SK-N-SH (cell line): Measurements from ENCODE around the gene GIT2. TPM values are rescaled to one million over a fixed set of nuclear protein-coding genes. Genes with fewer than 3 reads are reported as not detected.

Experiments
- CTCF ChIA-PET: fragments of 300-600, 350-600 bp; formaldehyde crosslinking; extraction: SDS; loops from one replicate; lab custom pipeline; 2021; lab: Yijun Ruan, JAX
- POLR2A ChIA-PET: fragments of 350-600 bp; sonication (Branson Sonifier 250); formaldehyde crosslinking; extraction: SDS; loops from one replicate; lab custom pipeline; 2020; ENCODE audit warnings: antibody characterized with exemption, inconsistent platforms; lab: Yijun Ruan, JAX
- DNase-seq: peaks from one replicate; pipeline ENCODE4 v3.0.0; 2012
- H2AFZ ChIP-seq: fragments of 200-600 bp; sonication (generic); 2 replicates; pipeline ENCODE4 v1.8.1; 2016; ENCODE audit warnings: antibody characterized with exemption, mild to moderate bottlenecking, low read depth
- H3F3A ChIP-seq: fragments of 200-600 bp; sonication (generic); replicated peaks from 2 replicates; pipeline ENCODE3; 2016; ENCODE audit warnings: antibody characterized with exemption, mild to moderate bottlenecking; ENCODE audit not compliant: insufficient read depth
- H3K27ac ChIP-seq, 2 experiments: fragments of 200-500 bp in 1 of 2; fragments of 200-600 bp in 1 of 2; sonication (Bioruptor generic) in 1 of 2; sonication (generic), shearing (Covaris generic) in 1 of 2; 2 replicates each; pipeline versions ENCODE4 v1.5.1 to v1.6.1; 2014 to 2016; ENCODE audit warnings: low read depth in 2 of 2, inconsistent platforms in 1 of 2, low read length in 1 of 2, mild to moderate bottlenecking in 1 of 2, mixed read lengths in 1 of 2
- H3K27me3 ChIP-seq: fragments of 200-600 bp; sonication (generic), shearing (Covaris generic); 2 replicates; pipeline ENCODE4 v1.6.1; 2016; ENCODE audit warnings: mixed run types; ENCODE audit not compliant: insufficient read depth
- H3K36me3 ChIP-seq, 2 experiments: fragments of 200-500 bp in 1 of 2; fragments of 200-600 bp in 1 of 2; sonication (Bioruptor generic) in 1 of 2; sonication (generic) in 1 of 2; replicated peaks in 1 of 2; 2 replicates each; pipeline versions ENCODE3 to v1.5.1; 2014 to 2016; ENCODE audit warnings: low read length in 1 of 2, mild to moderate bottlenecking in 1 of 2; ENCODE audit not compliant: insufficient read depth in 2 of 2, control insufficient read depth in 1 of 2
- H3K4me1 ChIP-seq, 2 experiments: fragments of 200-500 bp in 1 of 2; fragments of 200-600 bp in 1 of 2; sonication (Bioruptor generic) in 1 of 2; sonication (generic), shearing (Covaris generic) in 1 of 2; 2 replicates each; pipeline versions ENCODE4 v1.5.1 to v1.6.1; 2014 to 2016; ENCODE audit warnings: low read depth in 1 of 2, low read length in 1 of 2, mixed run types in 1 of 2; ENCODE audit not compliant: insufficient read depth in 2 of 2, control insufficient read depth in 1 of 2
- H3K4me2 ChIP-seq: fragments of 200-600 bp; sonication (generic), shearing (Covaris generic); 2 replicates; pipeline ENCODE4 v1.6.1; 2017; ENCODE audit warnings: mixed run types
- H3K4me3 ChIP-seq, 2 experiments: fragments of 200-500 bp in 1 of 2; fragments of 200-600 bp in 1 of 2; sonication (Bioruptor generic) in 1 of 2; sonication (generic), shearing (Covaris generic) in 1 of 2; 2 replicates each; pipeline versions ENCODE4 v1.5.1 to v1.8.1; 2014 to 2016; ENCODE audit warnings: low read depth in 2 of 2, inconsistent platforms in 1 of 2, low read length in 1 of 2, mild to moderate bottlenecking in 1 of 2, mixed read lengths in 1 of 2, moderate library complexity in 1 of 2
- H3K79me2 ChIP-seq: fragments of 200-600 bp; sonication (generic); 2 replicates; pipeline ENCODE4 v1.8.1; 2017; ENCODE audit warnings: mild to moderate bottlenecking; ENCODE audit not compliant: insufficient read depth
- H3K9ac ChIP-seq: fragments of 200-600 bp; sonication (generic); 2 replicates; pipeline ENCODE4 v1.6.1; 2017; ENCODE audit warnings: mixed run types
- H3K9me2 ChIP-seq: fragments of 200-600 bp; sonication (generic); 2 replicates; pipeline ENCODE4 v1.6.1; 2017; ENCODE audit warnings: mixed run types
- H3K9me3 ChIP-seq: fragments of 200-600 bp; sonication (generic); 2 replicates; pipeline ENCODE4 v1.6.1; 2017; ENCODE audit warnings: mixed run types, mild to moderate bottlenecking, moderate library complexity
- H4K20me1 ChIP-seq: fragments of 200-600 bp; sonication (generic); 2 replicates; pipeline ENCODE4 v1.6.1; 2017; ENCODE audit warnings: mild to moderate bottlenecking, mixed run types; ENCODE audit not compliant: insufficient read depth
- CHD2 ChIP-seq: fragments of 150-350 bp; IDR thresholded peaks from 2 replicates; pipeline ENCODE4 v1.6.1; 2018; ENCODE audit warnings: low read length; ENCODE audit not compliant: partially characterized antibody
- ELF1 ChIP-seq: IDR thresholded peaks from 2 replicates; pipeline ENCODE4 v1.4.0; 2012
- EP300 ChIP-seq, 2 experiments: IDR thresholded peaks; 2 replicates each; pipeline versions ENCODE4 v1.4.0 to v1.6.1; 2012; ENCODE audit warnings: borderline replicate concordance in 1 of 2, low read depth in 1 of 2, low read length in 1 of 2
- EZH2phosphoT487 ChIP-seq: fragments of 200-600 bp; sonication (generic); IDR thresholded peaks from 2 replicates; pipeline ENCODE4 v1.6.1; 2017; ENCODE audit warnings: low read depth, mixed run types, mild to moderate bottlenecking, antibody characterized with exemption, moderate library complexity, borderline replicate concordance
- FOSL2 ChIP-seq: IDR thresholded peaks from 2 replicates; pipeline ENCODE4 v1.4.0; 2012; ENCODE audit warnings: low read depth, mild to moderate bottlenecking, moderate library complexity, borderline replicate concordance
- FOXJ3 ChIP-seq: sonication (generic); formaldehyde crosslinking; IDR thresholded peaks from 2 replicates; pipeline ENCODE4 v1.5.1; 2020; ENCODE audit warnings: mild to moderate bottlenecking, missing genetic modification reagents
- FOXM1 ChIP-seq: IDR thresholded peaks from 2 replicates; pipeline ENCODE4 v1.4.0; 2012; ENCODE audit warnings: low read depth, mild to moderate bottlenecking
- GATA2 ChIP-seq: sonication (generic); formaldehyde crosslinking; IDR thresholded peaks from 2 replicates; pipeline ENCODE4 v1.5.0; 2020; ENCODE audit warnings: mild to moderate bottlenecking, missing genetic modification reagents
- MEF2A ChIP-seq: IDR thresholded peaks from 2 replicates; pipeline ENCODE4 v1.4.0; 2012; ENCODE audit warnings: low read depth, borderline replicate concordance
- MXI1 ChIP-seq: IDR thresholded peaks from 2 replicates; pipeline ENCODE4 v1.6.1; 2012; ENCODE audit warnings: mild to moderate bottlenecking, low read depth, low read length, improper control_type of control experiment
- NFIC ChIP-seq: IDR thresholded peaks from 2 replicates; pipeline ENCODE4 v1.4.0; 2012; ENCODE audit warnings: borderline replicate concordance
- NRF1 ChIP-seq: IDR thresholded peaks from 2 replicates; pipeline ENCODE4 v1.6.1; 2012; ENCODE audit warnings: low read depth, mild to moderate bottlenecking, low read length
- POLR2AphosphoS5 ChIP-seq: IDR thresholded peaks from 2 replicates; pipeline ENCODE4 v1.6.1; 2012; ENCODE audit warnings: low read depth, low read length
- RAD21 ChIP-seq: IDR thresholded peaks from 2 replicates; pipeline ENCODE4 v1.6.1; 2012; ENCODE audit warnings: mild to moderate bottlenecking, low read length
- RFX5 ChIP-seq: IDR thresholded peaks from 2 replicates; pipeline ENCODE4 v1.6.1; 2012; ENCODE audit warnings: mild to moderate bottlenecking, improper control_type of control experiment, low read length
- RXRA ChIP-seq: IDR thresholded peaks from 2 replicates; pipeline ENCODE4 v1.4.0; 2012; ENCODE audit warnings: low read depth, mild to moderate bottlenecking, borderline replicate concordance
- SIN3A ChIP-seq: IDR thresholded peaks from 2 replicates; pipeline ENCODE4 v1.6.1; 2012; ENCODE audit warnings: low read depth, mild to moderate bottlenecking, low read length, moderate library complexity, borderline replicate concordance
- SMC3 ChIP-seq: IDR thresholded peaks from 2 replicates; pipeline ENCODE4 v1.6.1; 2012; ENCODE audit warnings: low read depth, low read length, improper control_type of control experiment
- TAF1 ChIP-seq: IDR thresholded peaks from 2 replicates; pipeline ENCODE4 v1.6.1; 2012; ENCODE audit warnings: low read depth, mild to moderate bottlenecking, low read length, moderate library complexity, borderline replicate concordance
- TCF12 ChIP-seq: IDR thresholded peaks from 2 replicates; pipeline ENCODE4 v1.4.0; 2012
- TEAD4 ChIP-seq: IDR thresholded peaks from 2 replicates; pipeline ENCODE4 v1.4.0; 2012; ENCODE audit warnings: mild to moderate bottlenecking, borderline replicate concordance; ENCODE audit not compliant: insufficient read depth
- YY1 ChIP-seq: IDR thresholded peaks from 2 replicates; pipeline ENCODE4 v1.4.0; 2012; ENCODE audit warnings: low read depth, mild to moderate bottlenecking
- WGBS: methylation state at CpG from one replicate; pipeline ENCODE4 v1.1.6; 2017; ENCODE audit warnings: low lambda C conversion rate; 5-methylcytosine and 5-hydroxymethylcytosine counted together
- polyA plus RNA-seq, 3 experiments: library from polyadenylated mRNA; depleted of rRNA; stranded (reverse); fragments of >200 nt; gene quantifications; 2 replicates each; pipeline ENCODE4 v1.2.3, GENCODE V29; 2012
- TF ChIP-seq, protein P1 (sequence below): fragments of 150-350 bp; IDR thresholded peaks from 2 replicates; pipeline ENCODE4 v1.6.1; 2016; ENCODE audit warnings: mild to moderate bottlenecking, low read depth, low read length
- TF ChIP-seq, protein P2 (sequence below): IDR thresholded peaks from 2 replicates; pipeline ENCODE4 v1.4.0; 2012; ENCODE audit warnings: low read depth, borderline replicate concordance
- TF ChIP-seq, protein P3 (sequence below): fragments of 150-350 bp; IDR thresholded peaks from 2 replicates; pipeline ENCODE4 v1.6.1; 2017; ENCODE audit warnings: antibody characterized with exemption, low read length, low read depth, borderline replicate concordance
- TF ChIP-seq, protein P4 (sequence below): IDR thresholded peaks from 2 replicates; pipeline ENCODE4 v1.6.1; 2012; ENCODE audit warnings: mild to moderate bottlenecking, low read depth, low read length, moderate library complexity
- TF ChIP-seq, protein P5 (sequence below): fragments of 200-600 bp; sonication (generic); IDR thresholded peaks from 2 replicates; pipeline ENCODE4 v1.6.1; 2017; ENCODE audit warnings: antibody characterized with exemption, mild to moderate bottlenecking, moderate library complexity

GIT2 gene
- polyA plus RNA-seq, 1 of the 3 experiments (the other 2 are of a cell fraction) = 21.2 TPM

DNA sequence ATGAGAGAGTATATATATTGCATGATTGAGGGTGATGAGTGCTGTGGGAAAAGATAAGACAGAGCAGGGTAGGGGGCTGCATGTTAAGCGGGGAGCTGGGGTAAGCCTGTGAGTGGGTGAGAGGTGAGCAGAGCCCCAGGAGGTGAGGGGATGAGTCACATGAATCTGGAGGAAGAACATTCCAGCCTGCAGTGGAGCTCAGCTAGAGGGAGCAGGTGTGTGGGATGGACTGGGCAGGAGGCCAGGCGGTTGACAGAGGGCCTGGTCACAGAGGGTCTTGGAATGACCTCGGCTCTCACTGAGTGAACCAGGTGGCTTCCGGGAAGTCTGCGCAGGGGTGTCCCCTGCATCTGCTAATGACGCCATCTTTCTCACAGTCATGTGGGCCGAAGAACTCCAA lies 44.4 kb downstream of the GIT2 start:
- no peak for DNase-seq
- H3K27me3 ChIP-seq = no peaks in the 10 kb centered on the region
- CTCF ChIA-PET = no interaction called here
- H3K4me3 ChIP-seq = 0 out of 4 replicates have a peak overlapping the region, but pooled peaks of 1 of the 2 experiments have one; percentile 20
- H3K9me3 ChIP-seq = no peaks in the 10 kb centered on the region
- peaks cover 10 to 54% of the 10 kb centered on the region in 2 experiments for H3K4me1 ChIP-seq
- peaks cover 3% of the 10 kb centered on the region; the same call in 1 of the 2 replicates for H4K20me1 ChIP-seq
- peak overlapping the region; percentile 60 for H3K4me2 ChIP-seq
- no peak overlapping the region for H2AFZ ChIP-seq
- 60% methylated on average over 7 of the region's 7 CpGs for WGBS
- POLR2A ChIA-PET = no interaction called here
- no peaks in the 10 kb centered on the region for H3K79me2 ChIP-seq
- peaks cover 52% of the 10 kb centered on the region for H3F3A ChIP-seq
- peaks cover 36 to 57% of the 10 kb centered on the region in 2 experiments for H3K36me3 ChIP-seq
- H3K27ac ChIP-seq = peak overlapping the region; percentile 76 to 92
- peak overlapping the region; percentile 53 for H3K9ac ChIP-seq
- no peaks in the 10 kb centered on the region for H3K9me2 ChIP-seq
- TF ChIP-seq CHD2 = no peak
- TF ChIP-seq MEF2A = peak; percentile 59; the same call in 1 of the 2 replicates
- TF ChIP-seq FOXJ3 (CRISPR knock-in tag) = no peak
- TF ChIP-seq, protein P1, sequence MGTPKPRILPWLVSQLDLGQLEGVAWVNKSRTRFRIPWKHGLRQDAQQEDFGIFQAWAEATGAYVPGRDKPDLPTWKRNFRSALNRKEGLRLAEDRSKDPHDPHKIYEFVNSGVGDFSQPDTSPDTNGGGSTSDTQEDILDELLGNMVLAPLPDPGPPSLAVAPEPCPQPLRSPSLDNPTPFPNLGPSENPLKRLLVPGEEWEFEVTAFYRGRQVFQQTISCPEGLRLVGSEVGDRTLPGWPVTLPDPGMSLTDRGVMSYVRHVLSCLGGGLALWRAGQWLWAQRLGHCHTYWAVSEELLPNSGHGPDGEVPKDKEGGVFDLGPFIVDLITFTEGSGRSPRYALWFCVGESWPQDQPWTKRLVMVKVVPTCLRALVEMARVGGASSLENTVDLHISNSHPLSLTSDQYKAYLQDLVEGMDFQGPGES = no peak
- TF ChIP-seq RXRA = peak; percentile 70; the same call in 1 of the 2 replicates
- TF ChIP-seq, protein P2, sequence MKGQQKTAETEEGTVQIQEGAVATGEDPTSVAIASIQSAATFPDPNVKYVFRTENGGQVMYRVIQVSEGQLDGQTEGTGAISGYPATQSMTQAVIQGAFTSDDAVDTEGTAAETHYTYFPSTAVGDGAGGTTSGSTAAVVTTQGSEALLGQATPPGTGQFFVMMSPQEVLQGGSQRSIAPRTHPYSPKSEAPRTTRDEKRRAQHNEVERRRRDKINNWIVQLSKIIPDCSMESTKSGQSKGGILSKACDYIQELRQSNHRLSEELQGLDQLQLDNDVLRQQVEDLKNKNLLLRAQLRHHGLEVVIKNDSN = 0 out of 2 replicates have a peak, but pooled peaks have one; percentile 14
- TF ChIP-seq EZH2phosphoT487 = no peak
- TF ChIP-seq NRF1 = no peak
- peak; percentile 72 for TF ChIP-seq FOSL2
- peak; percentile 89 for TF ChIP-seq NFIC
- peak in 1 of 2 experiments; percentile 63; a peak in 1 of 4 replicates for TF ChIP-seq EP300 (IDR thresholded peaks at IDR 0.05; ENCODE audit: borderline replicate concordance in 1 of 2, low read depth in 1 of 2, low read length in 1 of 2)
- no peak for TF ChIP-seq YY1
- TF ChIP-seq RFX5 = no peak
- no peak for TF ChIP-seq SIN3A
- no peak for TF ChIP-seq MXI1
- no peak for TF ChIP-seq TAF1
- no peak for TF ChIP-seq POLR2AphosphoS5
- no peak for TF ChIP-seq FOXM1
- TF ChIP-seq, protein P3, sequence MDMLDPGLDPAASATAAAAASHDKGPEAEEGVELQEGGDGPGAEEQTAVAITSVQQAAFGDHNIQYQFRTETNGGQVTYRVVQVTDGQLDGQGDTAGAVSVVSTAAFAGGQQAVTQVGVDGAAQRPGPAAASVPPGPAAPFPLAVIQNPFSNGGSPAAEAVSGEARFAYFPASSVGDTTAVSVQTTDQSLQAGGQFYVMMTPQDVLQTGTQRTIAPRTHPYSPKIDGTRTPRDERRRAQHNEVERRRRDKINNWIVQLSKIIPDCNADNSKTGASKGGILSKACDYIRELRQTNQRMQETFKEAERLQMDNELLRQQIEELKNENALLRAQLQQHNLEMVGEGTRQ = no peak
- no peak for TF ChIP-seq GATA2 (CRISPR knock-in tag)
- peak; percentile 73 for TF ChIP-seq TEAD4
- TF ChIP-seq ELF1 = no peak
- peak; percentile 87 for TF ChIP-seq TCF12
- TF ChIP-seq, protein P4, sequence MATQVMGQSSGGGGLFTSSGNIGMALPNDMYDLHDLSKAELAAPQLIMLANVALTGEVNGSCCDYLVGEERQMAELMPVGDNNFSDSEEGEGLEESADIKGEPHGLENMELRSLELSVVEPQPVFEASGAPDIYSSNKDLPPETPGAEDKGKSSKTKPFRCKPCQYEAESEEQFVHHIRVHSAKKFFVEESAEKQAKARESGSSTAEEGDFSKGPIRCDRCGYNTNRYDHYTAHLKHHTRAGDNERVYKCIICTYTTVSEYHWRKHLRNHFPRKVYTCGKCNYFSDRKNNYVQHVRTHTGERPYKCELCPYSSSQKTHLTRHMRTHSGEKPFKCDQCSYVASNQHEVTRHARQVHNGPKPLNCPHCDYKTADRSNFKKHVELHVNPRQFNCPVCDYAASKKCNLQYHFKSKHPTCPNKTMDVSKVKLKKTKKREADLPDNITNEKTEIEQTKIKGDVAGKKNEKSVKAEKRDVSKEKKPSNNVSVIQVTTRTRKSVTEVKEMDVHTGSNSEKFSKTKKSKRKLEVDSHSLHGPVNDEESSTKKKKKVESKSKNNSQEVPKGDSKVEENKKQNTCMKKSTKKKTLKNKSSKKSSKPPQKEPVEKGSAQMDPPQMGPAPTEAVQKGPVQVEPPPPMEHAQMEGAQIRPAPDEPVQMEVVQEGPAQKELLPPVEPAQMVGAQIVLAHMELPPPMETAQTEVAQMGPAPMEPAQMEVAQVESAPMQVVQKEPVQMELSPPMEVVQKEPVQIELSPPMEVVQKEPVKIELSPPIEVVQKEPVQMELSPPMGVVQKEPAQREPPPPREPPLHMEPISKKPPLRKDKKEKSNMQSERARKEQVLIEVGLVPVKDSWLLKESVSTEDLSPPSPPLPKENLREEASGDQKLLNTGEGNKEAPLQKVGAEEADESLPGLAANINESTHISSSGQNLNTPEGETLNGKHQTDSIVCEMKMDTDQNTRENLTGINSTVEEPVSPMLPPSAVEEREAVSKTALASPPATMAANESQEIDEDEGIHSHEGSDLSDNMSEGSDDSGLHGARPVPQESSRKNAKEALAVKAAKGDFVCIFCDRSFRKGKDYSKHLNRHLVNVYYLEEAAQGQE = no peak
- no peak for TF ChIP-seq RAD21
- TF ChIP-seq SMC3 = no peak
- TF ChIP-seq, protein P5, sequence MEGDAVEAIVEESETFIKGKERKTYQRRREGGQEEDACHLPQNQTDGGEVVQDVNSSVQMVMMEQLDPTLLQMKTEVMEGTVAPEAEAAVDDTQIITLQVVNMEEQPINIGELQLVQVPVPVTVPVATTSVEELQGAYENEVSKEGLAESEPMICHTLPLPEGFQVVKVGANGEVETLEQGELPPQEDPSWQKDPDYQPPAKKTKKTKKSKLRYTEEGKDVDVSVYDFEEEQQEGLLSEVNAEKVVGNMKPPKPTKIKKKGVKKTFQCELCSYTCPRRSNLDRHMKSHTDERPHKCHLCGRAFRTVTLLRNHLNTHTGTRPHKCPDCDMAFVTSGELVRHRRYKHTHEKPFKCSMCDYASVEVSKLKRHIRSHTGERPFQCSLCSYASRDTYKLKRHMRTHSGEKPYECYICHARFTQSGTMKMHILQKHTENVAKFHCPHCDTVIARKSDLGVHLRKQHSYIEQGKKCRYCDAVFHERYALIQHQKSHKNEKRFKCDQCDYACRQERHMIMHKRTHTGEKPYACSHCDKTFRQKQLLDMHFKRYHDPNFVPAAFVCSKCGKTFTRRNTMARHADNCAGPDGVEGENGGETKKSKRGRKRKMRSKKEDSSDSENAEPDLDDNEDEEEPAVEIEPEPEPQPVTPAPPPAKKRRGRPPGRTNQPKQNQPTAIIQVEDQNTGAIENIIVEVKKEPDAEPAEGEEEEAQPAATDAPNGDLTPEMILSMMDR = no peak
